H1 (cell line): ENCODE data around the gene SMC6. TPM values are rescaled to one million over a fixed set of nuclear protein-coding genes. Genes with fewer than 3 reads are reported as not detected.

Experiments used
- CTCF ChIA-PET: fragments of 300-600 bp; sonication (Branson Sonifier 250); formaldehyde crosslinking; loops from one replicate; lab custom pipeline; 2021; ENCODE audit not compliant: partially characterized antibody; lab: Charles Lee
- POLR2A ChIA-PET: fragments of 300-600 bp; sonication (Branson Sonifier 250); formaldehyde crosslinking; loops from one replicate; lab custom pipeline; 2021; ENCODE audit warnings: inconsistent platforms; ENCODE audit not compliant: partially characterized antibody; lab: Charles Lee
- DNase-seq, 2 experiments: peaks; one replicate each; pipeline versions ENCODE4 v3.0.0 to v3.0.0-alpha.2; 2010 to 2022; ENCODE audit warnings: low spot score in 2 of 2, low read depth in 1 of 2, mixed read lengths in 1 of 2
- FAIRE-seq: peaks from 2 replicates; lab custom pipeline; 2011; peaks lifted over from hg19 to GRCh38; lab: Jason Lieb, UNC
- H2AFZ ChIP-seq: 2 replicates; pipeline ENCODE4 v1.8.1; 2012; ENCODE audit warnings: low read length, inconsistent platforms
- H2AK5ac ChIP-seq: 2 replicates; pipeline ENCODE4 v1.6.1; 2013; ENCODE audit warnings: low read depth, low read length
- H2BK120ac ChIP-seq: replicated peaks from 2 replicates; pipeline ENCODE3; 2013; ENCODE audit warnings: low read depth, low read length, inconsistent platforms
- H2BK12ac ChIP-seq: 2 replicates; pipeline ENCODE4 v1.6.1; 2013; ENCODE audit warnings: low read depth, low read length
- H2BK15ac ChIP-seq: 2 replicates; pipeline ENCODE4 v1.6.1; 2013; ENCODE audit warnings: low read length
- H2BK20ac ChIP-seq: 2 replicates; pipeline ENCODE4 v1.6.1; 2013; ENCODE audit warnings: low read length
- H2BK5ac ChIP-seq: 2 replicates; pipeline ENCODE4 v1.6.1; 2013; ENCODE audit warnings: low read depth, low read length
- H3K14ac ChIP-seq: 2 replicates; pipeline ENCODE4 v1.6.1; 2013; ENCODE audit warnings: inconsistent platforms; ENCODE audit not compliant: insufficient read length
- H3K18ac ChIP-seq: 2 replicates; pipeline ENCODE4 v1.6.1; 2013; ENCODE audit warnings: low read length; ENCODE audit errors: extremely low read depth
- H3K23ac ChIP-seq: 2 replicates; pipeline ENCODE4 v1.6.1; 2013; ENCODE audit warnings: inconsistent platforms; ENCODE audit not compliant: insufficient read length
- H3K23me2 ChIP-seq: 2 replicates; pipeline ENCODE4 v1.6.1; 2013; ENCODE audit warnings: low read depth, low read length
- H3K27ac ChIP-seq: 2 replicates; pipeline ENCODE4 v1.6.1; 2011; ENCODE audit warnings: low read depth, low read length, inconsistent platforms
- H3K27me3 ChIP-seq, 4 experiments: replicated peaks in 1 of 4; 1 replicate in 1 of 4; 2 replicates in 3 of 4; pipeline versions ENCODE4 v1.6.1 to v1.8.1; 2011 to 2013; ENCODE audit warnings: low read length in 3 of 4, mild to moderate bottlenecking in 3 of 4, inconsistent platforms in 2 of 4, mixed read lengths in 2 of 4, moderate library complexity in 1 of 4; ENCODE audit not compliant: control insufficient read depth in 3 of 4, insufficient read depth in 3 of 4; ENCODE audit errors: extremely low read depth in 1 of 4
- H3K36me3 ChIP-seq, 4 experiments: 2 replicates each; pipeline versions ENCODE4 v1.6.1 to v1.8.1; 2011 to 2013; ENCODE audit warnings: mild to moderate bottlenecking in 4 of 4, low read length in 3 of 4, moderate library complexity in 2 of 4, control low read depth in 1 of 4, inconsistent platforms in 1 of 4; ENCODE audit not compliant: insufficient read depth in 4 of 4, control insufficient read depth in 2 of 4
- H3K4ac ChIP-seq: replicated peaks from 2 replicates; pipeline ENCODE3; 2013; ENCODE audit warnings: low read length, low read depth, mixed read lengths, inconsistent platforms; ENCODE audit not compliant: insufficient read length
- H3K4me1 ChIP-seq, 4 experiments: replicated peaks in 1 of 4; 1 replicate in 1 of 4; 2 replicates in 3 of 4; pipeline versions ENCODE4 v1.6.1 to v1.8.1; 2011 to 2013; ENCODE audit warnings: low read length in 3 of 4, inconsistent platforms in 2 of 4, mixed read lengths in 1 of 4; ENCODE audit not compliant: insufficient read depth in 4 of 4, control insufficient read depth in 3 of 4
- H3K4me2 ChIP-seq, 2 experiments: 2 replicates each; pipeline versions ENCODE4 v1.6.1 to v1.8.1; 2011 to 2013; ENCODE audit warnings: low read depth in 2 of 2, low read length in 2 of 2, control low read depth in 1 of 2, inconsistent platforms in 1 of 2, mild to moderate bottlenecking in 1 of 2; ENCODE audit not compliant: insufficient read depth in 1 of 2
- H3K4me3 ChIP-seq, 4 experiments: fragments of 200-600, 300-600 bp in 1 of 4; sonication (generic), shearing (Covaris generic), sonication (Bioruptor Twin) in 1 of 4; 2 replicates each; pipeline versions ENCODE4 v1.5.1 to v1.8.1; 2011 to 2016; ENCODE audit warnings: low read length in 4 of 4, low read depth in 3 of 4, control low read depth in 2 of 4, inconsistent platforms in 2 of 4, mild to moderate bottlenecking in 2 of 4, mixed read lengths in 1 of 4, moderate library complexity in 1 of 4; ENCODE audit not compliant: insufficient read depth in 2 of 4; ENCODE audit errors: extremely low read depth in 1 of 4
- H3K56ac ChIP-seq: replicated peaks from 2 replicates; pipeline ENCODE3; 2013; ENCODE audit warnings: low read depth, mild to moderate bottlenecking, mixed read lengths, low read length, inconsistent platforms; ENCODE audit not compliant: insufficient read length
- H3K79me1 ChIP-seq: 2 replicates; pipeline ENCODE4 v1.6.1; 2013; ENCODE audit warnings: low read depth, low read length, control low read depth
- H3K79me2 ChIP-seq, 2 experiments: 2 replicates each; pipeline versions ENCODE4 v1.6.1 to v1.8.1; 2012 to 2013; ENCODE audit warnings: low read length in 2 of 2, mild to moderate bottlenecking in 2 of 2, inconsistent platforms in 1 of 2; ENCODE audit not compliant: insufficient read depth in 2 of 2, control insufficient read depth in 1 of 2
- H3K9ac ChIP-seq, 4 experiments: replicated peaks in 1 of 4; 1 replicate in 1 of 4; 2 replicates in 3 of 4; pipeline versions ENCODE4 v1.6.1 to v1.8.1; 2011 to 2013; ENCODE audit warnings: low read depth in 3 of 4, low read length in 3 of 4, control low read depth in 2 of 4, mild to moderate bottlenecking in 2 of 4, moderate library complexity in 2 of 4, inconsistent platforms in 1 of 4; ENCODE audit errors: extremely low read depth in 1 of 4
- H3K9me3 ChIP-seq, 2 experiments: 2 replicates each; pipeline versions ENCODE4 v1.6.1 to v1.8.1; 2012 to 2013; ENCODE audit warnings: mild to moderate bottlenecking in 2 of 2, moderate library complexity in 2 of 2, control low read depth in 1 of 2, inconsistent platforms in 1 of 2, low read depth in 1 of 2, low read length in 1 of 2, mixed read lengths in 1 of 2; ENCODE audit not compliant: insufficient read depth in 2 of 2
- H4K20me1 ChIP-seq, 2 experiments: replicated peaks in 1 of 2; 2 replicates each; pipeline versions ENCODE3 to v1.8.1; 2011 to 2013; ENCODE audit warnings: inconsistent platforms in 2 of 2, low read length in 2 of 2, mild to moderate bottlenecking in 1 of 2; ENCODE audit not compliant: insufficient read depth in 2 of 2, control insufficient read depth in 1 of 2
- H4K5ac ChIP-seq: 2 replicates; pipeline ENCODE4 v1.6.1; 2013; ENCODE audit warnings: low read length, low read depth, mixed read lengths, inconsistent platforms; ENCODE audit not compliant: insufficient read length
- H4K8ac ChIP-seq: 2 replicates; pipeline ENCODE4 v1.8.0; 2013; ENCODE audit warnings: mild to moderate bottlenecking, moderate library complexity, low read length, inconsistent platforms; ENCODE audit not compliant: insufficient read depth; ENCODE audit errors: extremely low read depth
- H4K91ac ChIP-seq: replicated peaks from 2 replicates; pipeline ENCODE3; 2013; ENCODE audit warnings: low read length, mixed read lengths, inconsistent platforms; ENCODE audit not compliant: insufficient read length
- ASH2L ChIP-seq: fragments of 200-600, 300-600 bp; sonication (generic); IDR thresholded peaks from one replicate; pipeline ENCODE4 v1.7.1; 2017; ENCODE audit warnings: low read length
- BCL11A ChIP-seq, 2 experiments: IDR thresholded peaks; one replicate each; pipeline ENCODE4 v1.6.1; 2011; ENCODE audit warnings: low read depth in 2 of 2, low read length in 2 of 2, mild to moderate bottlenecking in 2 of 2
- CBX8 ChIP-seq: fragments of 300-800, 300-1000 bp; sonication (generic); IDR thresholded peaks from 2 replicates; pipeline ENCODE4 v1.7.1; 2016; ENCODE audit warnings: low read depth, low read length, borderline replicate concordance
- GTF2F1 ChIP-seq: IDR thresholded peaks from 2 replicates; pipeline ENCODE4 v1.6.1; 2012; ENCODE audit warnings: low read depth, low read length, improper control_type of control experiment, borderline replicate concordance
- KDM1A ChIP-seq: fragments of 200-600, 300-600 bp; sonication (generic); IDR thresholded peaks from 2 replicates; pipeline ENCODE4 v1.7.1; 2016; ENCODE audit warnings: mild to moderate bottlenecking, low read length, borderline replicate concordance
- POLR2A ChIP-seq, 2 experiments: IDR thresholded peaks; 1 replicate in 1 of 2; 2 replicates in 1 of 2; pipeline ENCODE4 v1.6.1; 2011; ENCODE audit warnings: low read depth in 2 of 2, low read length in 2 of 2, mild to moderate bottlenecking in 2 of 2; ENCODE audit errors: control extremely low read depth in 1 of 2
- POU5F1 ChIP-seq: IDR thresholded peaks from 2 replicates; pipeline ENCODE4 v1.6.1; 2011; ENCODE audit warnings: low read depth, mild to moderate bottlenecking, low read length, moderate library complexity
- RAD21 ChIP-seq, 2 experiments: IDR thresholded peaks in 1 of 2; conservative IDR thresholded peaks in 1 of 2; 2 replicates each; pipeline ENCODE4 v1.6.1; 2011; ENCODE audit warnings: low read depth in 2 of 2, low read length in 2 of 2, improper control_type of control experiment in 1 of 2, inconsistent platforms in 1 of 2, mild to moderate bottlenecking in 1 of 2, moderate library complexity in 1 of 2
- SAP30 ChIP-seq: fragments of 300-600 bp; sonication (generic); IDR thresholded peaks from 2 replicates; pipeline ENCODE4 v1.7.1; 2012; ENCODE audit warnings: low read length, moderate library complexity, mild to moderate bottlenecking, inconsistent platforms; ENCODE audit not compliant: insufficient read depth, insufficient replicate concordance
- SIN3A ChIP-seq, 2 experiments: IDR thresholded peaks in 1 of 2; conservative IDR thresholded peaks in 1 of 2; 2 replicates each; pipeline ENCODE4 v1.6.1; 2011 to 2012; ENCODE audit warnings: low read length in 2 of 2, improper control_type of control experiment in 1 of 2, low read depth in 1 of 2, mild to moderate bottlenecking in 1 of 2
- SIX5 ChIP-seq: IDR thresholded peaks from 2 replicates; pipeline ENCODE4 v1.6.1; 2011; ENCODE audit warnings: mild to moderate bottlenecking, low read depth, low read length
- YY1 ChIP-seq: IDR thresholded peaks from 2 replicates; pipeline ENCODE4 v1.6.1; 2011; ENCODE audit warnings: low read depth, mild to moderate bottlenecking, low read length
- WGBS, 2 experiments: shearing (Covaris generic) in 1 of 2; methylation state at CpG; one replicate each; pipeline versions ENCODE4 v1.1.6 to v1.1.7; 2013 to 2015; ENCODE audit warnings: low lambda C conversion rate in 2 of 2, mixed read lengths in 2 of 2, inconsistent platforms in 1 of 2, low coverage in 1 of 2, missing lambda C conversion rate in 1 of 2; ENCODE audit not compliant: insufficient replicate concordance in 2 of 2, insufficient coverage in 1 of 2, insufficient read length in 1 of 2; ENCODE audit errors: extremely low coverage in 1 of 2, missing lambda C conversion rate in 1 of 2; 5-methylcytosine and 5-hydroxymethylcytosine counted together
- polyA plus RNA-seq, 7 experiments: library from polyadenylated mRNA; depleted of rRNA in 3 of 7; stranded (reverse) in 5 of 7; unstranded in 2 of 7; fragments of >200 nt in 5 of 7; fragments of 200-250 nt in 2 of 7; gene quantifications; 1 replicate in 5 of 7; 2 replicates in 1 of 7; 4 replicates in 1 of 7; pipeline versions ENCODE4 v1.2.1 to v1.2.3, GENCODE V29; 2011 to 2013; ENCODE audit warnings: missing spikeins in 2 of 7, mixed read lengths in 2 of 7
- total RNA-seq: library from RNA; stranded (reverse); fragmentation: NEBNext Ultra II Directional; extraction: Animal tissue kit (Norgen Biotek cat#: 25700); gene quantifications from 2 replicates; pipeline ENCODE4 v1.2.1, GENCODE V29; 2021
- TF ChIP-seq, protein P1 (sequence below): IDR thresholded peaks from 2 replicates; pipeline ENCODE4 v1.6.1; 2011; ENCODE audit warnings: low read length, improper control_type of control experiment

SMC6 gene
- total and polyA plus RNA-seq, 2 of the 8 experiments (the other 6 are each of a cell fraction or from before 2014, with no cell fraction given), result 9.7 to 49.5 TPM

DNA sequence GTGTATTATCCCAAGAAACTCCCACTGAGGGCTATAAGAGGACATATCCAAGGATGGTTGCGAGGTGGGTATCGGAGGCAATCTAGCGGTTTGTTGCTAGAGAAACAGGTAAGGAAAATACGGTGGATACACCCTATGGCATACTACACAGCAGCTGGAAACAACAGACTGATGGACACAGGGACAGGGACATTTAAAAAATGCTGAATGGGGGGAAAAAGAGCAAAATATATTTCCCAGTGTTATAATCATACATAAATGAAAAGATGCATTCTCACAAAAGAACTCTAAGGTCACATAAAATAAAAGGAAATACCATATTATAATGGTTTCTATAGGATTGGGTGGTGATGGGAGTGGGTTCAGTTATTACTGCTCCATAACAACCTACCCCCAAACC lies 95.9 kb downstream of the SMC6 start:
- Histone ChIP-seq H2BK12ac (no peak overlapping the region), H3K79me1 (no peaks in the 10 kb centered on the region), H4K20me1 (peaks cover 0 to 3% of the 10 kb centered on the region in 2 experiments), H2BK5ac (no peak overlapping the region), H3K4me1 (no peaks in the 10 kb centered on the region), H3K23ac (no peak overlapping the region), H3K36me3 (peaks cover 2 to 12% (median 7%) of the 10 kb centered on the region in 4 experiments; a peak in 4 of 8 replicates), H3K4me3 (no peak overlapping the region), H3K27me3 (no peaks in the 10 kb centered on the region), H2BK15ac (no peak overlapping the region), H3K79me2 (no peaks in the 10 kb centered on the region), H2AK5ac (no peak overlapping the region), H3K56ac (no peak overlapping the region), H3K23me2 (no peaks in the 10 kb centered on the region; the same call in 1 of the 2 replicates), H2AFZ (no peak overlapping the region), H3K4ac (no peak overlapping the region), H3K18ac (no peak overlapping the region), H4K5ac (no peak overlapping the region), H4K8ac (no peak overlapping the region), H3K9ac (no peak overlapping the region), H3K27ac (no peak overlapping the region), H2BK120ac (no peak overlapping the region), H3K9me3 (no peaks in the 10 kb centered on the region), H4K91ac (no peak overlapping the region), H2BK20ac (no peak overlapping the region), H3K14ac (no peak overlapping the region), H3K4me2 (no peak overlapping the region)
- ChIA-PET POLR2A (no interaction called here), CTCF (interaction anchor here (0.8 to 11.1 kb wide), 3 partner anchors 13 to 154 kb away, joined by 3 to 119 read pairs (median 3); no protein-coding TSS in a partner anchor)
- no peak for DNase-seq
- FAIRE-seq, result no peak
- 86% methylated on average over 4 of the region's 4 CpGs; no CpG with 5 or more reads in 1 of the 2 experiments for WGBS, 2 experiments
- TF ChIP-seq, protein P1, sequence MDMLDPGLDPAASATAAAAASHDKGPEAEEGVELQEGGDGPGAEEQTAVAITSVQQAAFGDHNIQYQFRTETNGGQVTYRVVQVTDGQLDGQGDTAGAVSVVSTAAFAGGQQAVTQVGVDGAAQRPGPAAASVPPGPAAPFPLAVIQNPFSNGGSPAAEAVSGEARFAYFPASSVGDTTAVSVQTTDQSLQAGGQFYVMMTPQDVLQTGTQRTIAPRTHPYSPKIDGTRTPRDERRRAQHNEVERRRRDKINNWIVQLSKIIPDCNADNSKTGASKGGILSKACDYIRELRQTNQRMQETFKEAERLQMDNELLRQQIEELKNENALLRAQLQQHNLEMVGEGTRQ, result no peak
- no peak for TF ChIP-seq GTF2F1
- no peak for TF ChIP-seq SIN3A (conservative IDR thresholded peaks at IDR 0.05 in 1 of 2, IDR thresholded peaks at IDR 0.05 in 1 of 2; ENCODE audit: low read depth in 1 of 2, low read length in 2 of 2)
- TF ChIP-seq SIX5, result no peak
- no peak for TF ChIP-seq POU5F1
- no peak for TF ChIP-seq YY1
- TF ChIP-seq KDM1A, result no peak
- TF ChIP-seq POLR2A (IDR thresholded peaks at IDR 0.05; ENCODE audit: control extremely low read depth in 1 of 2, low read depth in 2 of 2, low read length in 2 of 2), result no peak
- TF ChIP-seq RAD21 (IDR thresholded peaks at IDR 0.05 in 1 of 2, conservative IDR thresholded peaks at IDR 0.05 in 1 of 2; ENCODE audit: low read depth in 2 of 2, low read length in 2 of 2), result no peak
- no peak for TF ChIP-seq SAP30
- no peak for TF ChIP-seq BCL11A (IDR thresholded peaks at IDR 0.05; ENCODE audit: low read depth in 2 of 2, low read length in 2 of 2)
- no peak for TF ChIP-seq ASH2L
- no peak for TF ChIP-seq CBX8
